SK-N-MC (cell line): ENCODE measurements around the gene FHOD3.

Source experiments
- EZH2 ChIP-seq: fragments of 200-600 bp; sonication (generic); IDR thresholded peaks from one replicate; pipeline ENCODE4 v1.6.1; 2017; ENCODE audit warnings: antibody characterized with exemption
- POLR2AphosphoS5 ChIP-seq: IDR thresholded peaks from 2 replicates; pipeline ENCODE4 v1.6.1; 2012; ENCODE audit warnings: mild to moderate bottlenecking, low read depth, low read length, borderline replicate concordance

- TF ChIP-seq EZH2 (no peak), POLR2AphosphoS5 (no peak)
These were observed 202.4 kb downstream of the FHOD3 start for GRCh38 chr18:36499938-36500337.
